NCI-H82 treated with DMSO at 0.1 percent for 48 hours (cell line): ENCODE data around the gene PALD1.

Source experiments
- DNase-seq: peaks from one replicate; lab custom pipeline; 2025; ENCODE audit not compliant: unreplicated experiment; lab: John Stamatoyannopoulos, UW

Gene PALD1

GRCh38 chr10:70457759-70458305, 20.7 kb upstream of the PALD1 start:
- DNase-seq = no peak

GRCh38 chr10:70458329-70459060, 20.1 kb upstream of the PALD1 start:
- no peak for DNase-seq

GRCh38 chr10:70459061-70459773, 19.4 kb upstream of the PALD1 start:
- DNase-seq = no peak

GRCh38 chr10:70459774-70460490, 18.6 kb upstream of the PALD1 start:
- DNase-seq = no peak

GRCh38 chr10:70461397-70462348, 16.9 kb upstream of the PALD1 start:
- DNase-seq = no peak

GRCh38 chr10:70462349-70462984, 16.1 kb upstream of the PALD1 start:
- DNase-seq = no peak

GRCh38 chr10:70465278-70465677, 13.3 kb upstream of the PALD1 start:
- DNase-seq = no peak

GRCh38 chr10:70465832-70466231, 12.7 kb upstream of the PALD1 start:
- no peak for DNase-seq

- no peak for DNase-seq
Measured at GRCh38 chr10:70466951-70467350, 11.6 kb upstream of the PALD1 start.

GRCh38 chr10:70472799-70473454, 5.6 kb upstream of the PALD1 start:
- DNase-seq = no peak

- no peak for DNase-seq
Measured at GRCh38 chr10:70474780-70475179, 3.8 kb upstream of the PALD1 start.

GRCh38 chr10:70475661-70476060, 2.9 kb upstream of the PALD1 start:
- no peak for DNase-seq

- DNase-seq = no peak
Measured at GRCh38 chr10:70476249-70477035, 2.1 kb upstream of the PALD1 start.

GRCh38 chr10:70477661-70478162, 855 bp upstream of the PALD1 start:
- DNase-seq = no peak

- no peak for DNase-seq
Measured at GRCh38 chr10:70479165-70479581, 606 bp downstream of the PALD1 start.

- no peak for DNase-seq
Measured at GRCh38 chr10:70479626-70480238, 1.2 kb downstream of the PALD1 start.

- DNase-seq = no peak
Measured at GRCh38 chr10:70480239-70480861, 1.8 kb downstream of the PALD1 start.

- DNase-seq = no peak
Measured at GRCh38 chr10:70481105-70481504, 2.5 kb downstream of the PALD1 start.
